Activated naive CD8-positive, alpha-beta T cell treated with anti-CD3 and anti-CD28 coated beads, Interleukin-2, amount 50 U/mL, for 16 hours (primary cell): Measurements from ENCODE around the gene ARID3B.
"Not testable (repeated sequence)": the region's sequence is repeated elsewhere in the genome, so short reads cannot be mapped to it uniquely, and the experiment has no call there.

ENCODE experiments used
- DNase-seq: peaks from one replicate; pipeline ENCODE4 v3.0.0-alpha.2; 2020; ENCODE audit warnings: low read depth, low spot score

Gene ARID3B

GRCh38 chr15:74620636-74621545 lies 79.9 kb downstream of the ARID3B start:
- peak; percentile 64 for DNase-seq

- DNase-seq, result no peak
Measured at GRCh38 chr15:74621546-74621920, 80.5 kb downstream of the ARID3B start.

GRCh38 chr15:74621936-74622335 lies 80.9 kb downstream of the ARID3B start:
- DNase-seq, result no peak

- DNase-seq, result no peak
Measured at GRCh38 chr15:74622758-74623157, 81.7 kb downstream of the ARID3B start.

- no peak for DNase-seq
Measured at GRCh38 chr15:74624020-74624602, 83.1 kb downstream of the ARID3B start.

GRCh38 chr15:74625693-74626092 lies 84.7 kb downstream of the ARID3B start:
- no peak for DNase-seq

GRCh38 chr15:74626336-74626735 lies 85.3 kb downstream of the ARID3B start:
- no peak for DNase-seq

GRCh38 chr15:74626752-74627692 lies 86.0 kb downstream of the ARID3B start:
- DNase-seq, result no peak

GRCh38 chr15:74627766-74628165 lies 86.7 kb downstream of the ARID3B start:
- DNase-seq, result no peak

GRCh38 chr15:74628199-74628598 lies 87.2 kb downstream of the ARID3B start:
- DNase-seq, result no peak

- DNase-seq, result no peak
Measured at GRCh38 chr15:74628949-74629348, 87.9 kb downstream of the ARID3B start.

GRCh38 chr15:74629696-74630095 lies 88.7 kb downstream of the ARID3B start:
- not testable (repeated sequence) for DNase-seq

- DNase-seq, result no peak
Measured at GRCh38 chr15:74630284-74631086, 89.5 kb downstream of the ARID3B start.

- no peak for DNase-seq
Measured at GRCh38 chr15:74631087-74631385, 90.0 kb downstream of the ARID3B start.

- no peak for DNase-seq
Measured at GRCh38 chr15:74631408-74631807, 90.4 kb downstream of the ARID3B start.

- peak; percentile 25 for DNase-seq
Measured at GRCh38 chr15:74631935-74632560, 91.0 kb downstream of the ARID3B start.

GRCh38 chr15:74632601-74633000 lies 91.6 kb downstream of the ARID3B start:
- no peak for DNase-seq

GRCh38 chr15:74633781-74634180 lies 92.8 kb downstream of the ARID3B start:
- DNase-seq, result no peak

- peak; percentile 47 for DNase-seq
Measured at GRCh38 chr15:74635228-74635627, 94.2 kb downstream of the ARID3B start.

GRCh38 chr15:74636984-74637383 lies 96.0 kb downstream of the ARID3B start:
- no peak for DNase-seq

- DNase-seq, result no peak
Measured at GRCh38 chr15:74641151-74641550, 100.1 kb downstream of the ARID3B start.
